Endothelial cell (in vitro differentiated cells): ENCODE data around the gene ARPC4. TPM values are rescaled to one million over a fixed set of nuclear protein-coding genes. Genes with fewer than 3 reads are reported as not detected.

Experiments used
- DNase-seq: peaks from one replicate; pipeline ENCODE4 v3.0.0; 2021; ENCODE audit warnings: low spot score
- H3K27ac Mint-ChIP-seq: one replicate; pipeline ENCODE4 v1.8.0; 2021; ENCODE audit warnings: mixed read lengths, inconsistent platforms; ENCODE audit not compliant: unreplicated experiment
- H3K27me3 Mint-ChIP-seq: one replicate; pipeline ENCODE4 v1.8.0; 2021; ENCODE audit warnings: mild to moderate bottlenecking, moderate library complexity, mixed read lengths, inconsistent platforms; ENCODE audit not compliant: unreplicated experiment
- H3K36me3 Mint-ChIP-seq: one replicate; pipeline ENCODE4 v1.8.0; 2021; ENCODE audit warnings: mild to moderate bottlenecking, low read depth, mixed read lengths, inconsistent platforms; ENCODE audit not compliant: unreplicated experiment
- H3K4me1 Mint-ChIP-seq: one replicate; pipeline ENCODE4 v1.8.0; 2021; ENCODE audit warnings: mild to moderate bottlenecking, mixed read lengths, inconsistent platforms; ENCODE audit not compliant: unreplicated experiment
- H3K4me3 Mint-ChIP-seq: one replicate; pipeline ENCODE4 v1.8.0; 2021; ENCODE audit warnings: mild to moderate bottlenecking, mixed read lengths, inconsistent platforms; ENCODE audit not compliant: unreplicated experiment
- H3K9me3 Mint-ChIP-seq: one replicate; pipeline ENCODE4 v1.8.0; 2021; ENCODE audit warnings: mixed read lengths, inconsistent platforms; ENCODE audit not compliant: unreplicated experiment
- CTCF ChIP-seq: fragments of 200-600 bp; sonication (generic); IDR thresholded peaks from one replicate; pipeline ENCODE4 v1.5.0; 2021; ENCODE audit warnings: antibody characterized with exemption; ENCODE audit not compliant: unreplicated experiment
- total RNA-seq: library from RNA; stranded (reverse); fragmentation: NEBNext Ultra II Directional; extraction: Animal tissue kit (Norgen Biotek cat#: 25700); gene quantifications from one replicate; pipeline ENCODE4 v1.2.1, GENCODE V29; 2021; ENCODE audit not compliant: unreplicated experiment

ARPC4 gene
- total RNA-seq, 1 donor from 2014 or later = 203 TPM

GRCh38 chr3:9780910-9781309 lies 12.0 kb upstream of the ARPC4 start:
- no peaks in the 10 kb centered on the region for H3K9me3 Mint-ChIP-seq
- no peak for DNase-seq
- H3K4me3 Mint-ChIP-seq = no peak overlapping the region
- H3K27ac Mint-ChIP-seq = no peak overlapping the region
- no peaks in the 10 kb centered on the region for H3K27me3 Mint-ChIP-seq
- peaks cover 4% of the 10 kb centered on the region for H3K36me3 Mint-ChIP-seq
- peaks cover 10% of the 10 kb centered on the region for H3K4me1 Mint-ChIP-seq
- TF ChIP-seq CTCF = no peak

- H3K4me1 Mint-ChIP-seq = peaks cover 7% of the 10 kb centered on the region
- no peak overlapping the region for H3K4me3 Mint-ChIP-seq
- no peaks in the 10 kb centered on the region for H3K27me3 Mint-ChIP-seq
- no peak for TF ChIP-seq CTCF
- no peak for DNase-seq
- H3K36me3 Mint-ChIP-seq = peaks cover 4% of the 10 kb centered on the region
- no peaks in the 10 kb centered on the region for H3K9me3 Mint-ChIP-seq
- no peak overlapping the region for H3K27ac Mint-ChIP-seq
Observed at GRCh38 chr3:9781551-9781950, 11.3 kb upstream of the ARPC4 start.

DNA sequence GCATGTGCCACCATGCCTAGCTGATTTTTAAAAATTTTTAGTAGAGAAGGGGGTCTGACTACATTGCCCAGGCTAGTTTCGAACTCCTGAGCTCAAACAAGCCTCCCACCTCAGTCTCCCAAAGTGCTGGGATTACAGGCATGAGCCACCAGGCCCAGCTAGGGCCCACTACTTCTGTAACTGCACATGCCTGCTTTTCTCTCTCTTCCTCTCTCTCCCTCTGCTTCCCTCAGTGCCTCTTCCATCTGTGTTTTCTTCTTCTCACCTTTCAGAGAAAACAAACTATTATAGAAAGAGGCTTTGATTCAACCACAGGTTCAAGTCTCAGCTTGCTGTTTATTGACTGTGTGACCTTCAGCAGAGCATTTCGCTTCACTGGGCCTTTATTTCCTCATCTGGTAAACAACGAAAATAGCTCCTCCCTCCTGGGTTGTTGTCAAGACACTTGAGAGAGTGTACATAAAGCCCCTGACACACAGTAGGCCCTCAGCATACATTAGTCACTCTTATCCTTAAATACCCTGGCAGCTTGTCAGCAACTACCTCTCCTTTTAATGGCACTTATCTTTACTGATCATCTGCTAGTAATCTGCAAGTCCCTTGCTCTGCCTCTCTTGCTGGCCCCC lies 10.8 kb upstream of the ARPC4 start:
- no peaks in the 10 kb centered on the region for H3K27me3 Mint-ChIP-seq
- H3K4me1 Mint-ChIP-seq = peaks cover 7% of the 10 kb centered on the region
- TF ChIP-seq CTCF = no peak
- peaks cover 4% of the 10 kb centered on the region for H3K36me3 Mint-ChIP-seq
- no peak overlapping the region for H3K27ac Mint-ChIP-seq
- no peak for DNase-seq
- no peaks in the 10 kb centered on the region for H3K9me3 Mint-ChIP-seq
- no peak overlapping the region for H3K4me3 Mint-ChIP-seq

DNA sequence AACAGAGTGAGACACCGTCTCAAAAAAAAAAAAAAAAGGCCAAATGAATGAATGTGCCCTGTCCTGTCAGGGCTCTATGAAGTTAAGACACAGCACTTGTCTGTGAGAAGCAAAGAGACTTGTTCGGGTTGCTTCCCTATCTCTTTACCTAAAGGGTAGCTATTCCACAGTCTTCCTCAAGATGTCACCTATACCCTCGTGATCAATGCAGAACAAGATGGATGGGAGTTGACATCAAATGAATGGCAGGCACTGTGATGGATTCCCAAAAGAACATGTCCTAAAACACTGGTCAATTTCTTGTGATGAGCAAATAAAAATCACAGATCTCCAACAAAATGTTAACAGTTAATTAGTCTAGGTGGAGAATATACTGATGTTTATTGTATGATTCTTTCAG lies 10.1 kb upstream of the ARPC4 start:
- no peak for DNase-seq
- Mint-ChIP-seq H3K27me3 (no peaks in the 10 kb centered on the region), H3K4me3 (no peak overlapping the region), H3K27ac (no peak overlapping the region), H3K9me3 (no peaks in the 10 kb centered on the region), H3K36me3 (peaks cover 11% of the 10 kb centered on the region), H3K4me1 (peaks cover 7% of the 10 kb centered on the region)
- TF ChIP-seq CTCF = no peak

DNA sequence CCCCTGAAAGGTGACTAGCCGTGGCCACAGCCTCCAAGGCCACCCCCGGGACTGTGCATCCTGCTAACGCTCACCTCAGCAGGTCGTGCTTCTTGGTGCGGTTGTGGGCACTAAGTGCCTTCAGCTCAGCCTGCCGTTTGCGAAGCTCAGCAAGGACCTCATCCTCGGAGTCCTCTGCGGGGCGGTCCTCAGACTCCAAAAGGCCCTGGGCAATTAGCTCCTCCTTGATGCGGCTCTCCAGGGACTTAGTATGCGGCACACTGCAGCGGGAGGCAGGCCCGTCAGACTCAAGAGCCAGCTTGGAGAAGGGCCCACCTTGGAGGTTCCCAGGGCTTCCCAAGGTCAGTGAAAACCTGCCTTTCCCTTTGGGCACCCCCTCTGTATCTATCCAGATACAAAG lies 8.9 kb upstream of the ARPC4 start:
- no peak for DNase-seq
- no peak overlapping the region for H3K4me3 Mint-ChIP-seq
- no peak overlapping the region for H3K27ac Mint-ChIP-seq
- H3K9me3 Mint-ChIP-seq = no peaks in the 10 kb centered on the region
- H3K4me1 Mint-ChIP-seq = peaks cover 7% of the 10 kb centered on the region
- no peak for TF ChIP-seq CTCF
- peaks cover 14% of the 10 kb centered on the region for H3K36me3 Mint-ChIP-seq
- no peaks in the 10 kb centered on the region for H3K27me3 Mint-ChIP-seq
